Inflammatory macrophage (primary cell): ENCODE data around the gene ADGRA3.
A peak's percentile ranks its signal among the peaks of the same experiment; 100 is the strongest.
"Not testable (repeated sequence)": the region's sequence is repeated elsewhere in the genome, so short reads cannot be mapped to it uniquely, and the experiment has no call there.

ENCODE experiments used
- DNase-seq, 2 donors: peaks; one replicate each; pipeline ENCODE4 v3.0.0-alpha.2; 2020 to 2022

The ADGRA3 gene

DNA sequence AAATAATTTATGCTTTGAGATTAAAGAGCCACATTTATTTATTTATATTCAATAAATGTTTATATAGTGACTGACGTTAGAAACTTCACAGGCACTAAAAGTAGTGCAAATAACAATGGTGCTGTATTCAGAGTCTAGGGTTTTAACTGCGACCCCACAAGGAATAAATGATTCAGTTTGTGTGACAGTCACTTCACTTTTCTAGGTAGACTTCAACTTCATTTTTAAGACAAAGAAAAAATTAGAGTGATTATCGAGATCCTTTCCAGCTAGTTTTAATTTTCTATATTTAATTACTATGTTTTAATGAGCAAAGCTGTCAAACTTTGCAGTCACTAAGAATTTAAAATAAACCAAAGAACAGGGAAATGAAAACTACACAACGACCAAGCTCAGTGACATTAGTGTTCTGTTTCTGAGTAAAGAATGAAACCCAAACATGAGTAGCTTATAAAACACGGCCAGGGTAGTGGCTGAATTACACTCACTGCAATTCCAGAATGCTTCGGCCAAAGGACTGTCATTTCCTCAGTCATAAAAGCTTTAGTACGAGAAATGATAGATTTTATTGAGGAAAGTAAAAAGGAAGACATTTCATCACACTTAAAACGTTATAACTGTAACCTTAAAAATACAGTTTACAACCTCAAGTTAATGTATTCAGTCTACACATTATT, 38.6 kb downstream of the ADGRA3 start:
- DNase-seq: no peak

DNA sequence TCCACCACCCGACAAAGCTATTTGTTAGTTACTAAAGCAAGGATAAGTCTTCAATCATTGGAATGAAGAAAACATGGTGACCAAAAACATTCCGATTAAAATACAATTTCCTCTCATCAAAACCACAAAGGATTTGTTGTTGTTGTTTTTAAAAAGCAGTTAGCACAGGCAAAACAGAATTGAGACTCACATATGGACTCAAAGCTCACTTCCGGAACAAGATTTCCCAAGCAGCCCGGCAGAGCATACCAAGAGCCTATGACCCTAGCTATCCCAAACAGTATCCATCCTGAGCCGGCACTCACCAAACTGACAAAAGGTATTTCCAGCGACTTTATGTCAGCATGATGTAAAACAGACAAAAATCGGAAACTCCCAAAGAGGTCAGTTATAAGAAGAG, 39.9 kb downstream of the ADGRA3 start:
- DNase-seq: no peak

DNA sequence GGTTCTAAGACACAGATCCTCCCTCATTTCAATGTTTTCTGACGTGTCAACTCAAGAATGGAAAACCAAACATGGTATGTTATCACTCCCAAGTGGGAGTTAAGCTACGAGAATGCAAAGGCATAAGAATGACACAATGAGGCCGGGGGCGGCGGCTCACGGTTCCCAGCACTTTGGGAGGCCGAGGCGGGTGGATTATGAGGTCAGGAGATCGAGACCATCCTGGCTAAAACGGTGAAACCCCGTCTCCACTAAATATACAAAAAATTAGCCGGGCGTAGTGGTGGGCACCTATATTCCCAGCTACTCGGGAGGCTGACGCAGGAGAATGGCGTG, 40.6 kb downstream of the ADGRA3 start:
- not testable (repeated sequence) for DNase-seq

- DNase-seq: no peak
Observed at GRCh38 chr4:22474636-22475310, 41.1 kb downstream of the ADGRA3 start.

DNA sequence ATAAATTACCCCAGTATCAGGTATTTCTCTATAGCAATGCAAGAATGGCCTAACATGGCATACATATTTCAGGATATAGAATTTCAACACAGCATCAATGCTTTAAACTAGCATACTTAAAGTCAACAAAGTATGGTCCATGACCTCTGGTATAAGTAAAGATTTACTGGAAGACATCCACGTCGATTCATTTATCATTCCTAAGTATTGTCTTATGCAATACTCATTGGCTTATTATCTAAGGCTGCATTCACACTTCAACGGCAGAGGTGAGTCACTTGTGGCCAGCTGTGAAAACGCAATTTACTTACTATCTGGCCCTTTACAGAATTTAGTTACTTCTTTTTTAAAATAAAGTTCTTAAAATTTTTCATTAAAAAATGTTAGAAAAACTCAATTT, 42.6 kb downstream of the ADGRA3 start:
- DNase-seq: no peak

- DNase-seq: no peak
Observed at GRCh38 chr4:22471999-22472461, 43.8 kb downstream of the ADGRA3 start.

GRCh38 chr4:22471419-22471818, 44.4 kb downstream of the ADGRA3 start:
- DNase-seq: no peak

- no peak for DNase-seq
Observed at GRCh38 chr4:22466581-22466980, 49.3 kb downstream of the ADGRA3 start.

DNA sequence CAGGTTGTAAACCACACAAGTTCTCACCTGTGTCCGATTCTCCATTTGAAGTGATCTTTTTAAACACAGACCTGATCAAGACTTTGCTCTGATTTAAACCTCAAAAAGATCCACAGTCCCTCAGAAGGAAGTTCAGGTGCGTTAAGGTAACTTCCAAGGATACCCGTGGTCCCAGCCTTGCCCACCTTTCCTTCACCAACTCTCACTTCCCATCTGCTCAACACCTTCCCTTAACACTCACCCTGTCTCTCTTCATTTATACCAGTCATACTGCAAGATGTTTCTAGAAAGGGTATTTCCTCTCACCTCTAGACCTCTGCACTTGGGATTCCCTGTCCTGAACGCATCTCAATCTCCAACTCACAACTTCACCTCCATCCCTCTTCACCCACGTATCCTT, 49.9 kb downstream of the ADGRA3 start:
- DNase-seq: no peak

GRCh38 chr4:22465349-22465748, 50.5 kb downstream of the ADGRA3 start:
- DNase-seq: no peak

GRCh38 chr4:22463179-22463578, 52.7 kb downstream of the ADGRA3 start:
- DNase-seq: no peak

- no peak for DNase-seq
Observed at GRCh38 chr4:22462688-22463087, 53.2 kb downstream of the ADGRA3 start.

GRCh38 chr4:22460266-22460665, 55.6 kb downstream of the ADGRA3 start:
- DNase-seq: no peak

- no peak for DNase-seq
Observed at GRCh38 chr4:22458098-22458497, 57.8 kb downstream of the ADGRA3 start.

DNA sequence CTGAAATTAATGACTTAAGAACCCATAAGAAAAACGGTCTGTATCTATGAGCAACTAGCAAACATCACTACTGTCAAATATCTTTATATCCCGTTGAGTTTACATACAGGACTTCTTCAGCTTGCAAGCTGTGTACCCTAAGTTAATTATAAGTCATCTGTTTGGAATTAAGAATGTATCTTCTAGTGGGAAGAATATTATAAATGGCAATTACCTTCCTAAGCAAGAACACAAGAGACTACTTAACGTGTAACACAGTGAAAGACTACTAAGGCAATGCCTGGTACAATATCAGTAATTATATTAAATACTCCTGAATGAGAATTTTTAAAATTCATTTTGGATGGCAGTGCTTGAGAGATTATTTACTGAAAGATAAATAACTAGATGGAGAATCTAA, 58.5 kb downstream of the ADGRA3 start:
- DNase-seq: no peak

GRCh38 chr4:22456291-22456690, 59.6 kb downstream of the ADGRA3 start:
- no peak for DNase-seq

- DNase-seq: no peak
Observed at GRCh38 chr4:22454955-22455354, 60.9 kb downstream of the ADGRA3 start.

DNA sequence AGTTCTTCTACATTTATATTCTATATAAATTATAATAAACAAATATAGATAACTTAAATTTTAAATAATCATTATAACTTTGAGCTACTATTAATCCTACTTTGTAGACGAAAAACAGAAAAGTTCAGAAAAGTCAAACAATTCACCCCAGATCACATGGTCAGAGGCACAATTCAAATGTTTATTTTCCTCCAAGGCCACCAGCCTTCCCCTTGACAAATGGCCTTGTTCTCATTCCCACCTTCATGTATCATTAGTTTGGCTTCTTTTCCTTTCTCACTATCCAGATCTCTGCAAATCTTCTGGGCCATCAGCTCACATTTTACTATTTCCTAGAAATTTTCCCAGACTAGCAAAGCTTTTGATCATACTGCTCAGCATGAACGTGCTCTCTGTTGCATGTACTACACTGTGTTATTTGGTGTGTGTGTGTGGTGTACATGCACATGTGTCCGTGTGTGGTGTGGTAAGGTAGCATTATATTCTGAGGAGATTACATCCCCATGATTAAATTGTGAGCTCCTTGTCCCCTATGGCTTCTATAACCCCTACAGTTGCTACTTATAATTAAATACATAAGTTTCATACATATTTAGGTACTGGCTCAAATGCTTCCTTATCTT, 61.5 kb downstream of the ADGRA3 start:
- DNase-seq: no peak

DNA sequence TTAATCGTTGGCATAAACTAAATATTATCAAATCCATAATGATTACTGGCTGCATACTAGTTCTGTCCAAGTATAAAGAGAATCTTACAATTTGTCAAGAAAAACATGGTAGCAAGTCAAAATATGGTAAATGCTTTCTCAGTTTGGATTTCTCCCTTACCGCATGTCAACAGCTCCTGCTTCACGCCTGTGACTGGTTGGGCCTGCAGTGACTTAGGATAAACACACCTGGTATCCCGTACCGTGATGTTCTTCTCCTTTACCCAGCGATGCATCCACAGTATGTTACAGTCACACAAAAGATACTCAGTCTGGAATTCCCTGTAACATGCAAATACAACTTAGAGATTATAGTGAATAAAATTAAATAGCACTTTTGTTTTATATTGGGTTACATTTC, 71.1 kb downstream of the ADGRA3 start:
- DNase-seq: no peak

GRCh38 chr4:22442956-22443355, 72.9 kb downstream of the ADGRA3 start:
- DNase-seq: no peak

DNA sequence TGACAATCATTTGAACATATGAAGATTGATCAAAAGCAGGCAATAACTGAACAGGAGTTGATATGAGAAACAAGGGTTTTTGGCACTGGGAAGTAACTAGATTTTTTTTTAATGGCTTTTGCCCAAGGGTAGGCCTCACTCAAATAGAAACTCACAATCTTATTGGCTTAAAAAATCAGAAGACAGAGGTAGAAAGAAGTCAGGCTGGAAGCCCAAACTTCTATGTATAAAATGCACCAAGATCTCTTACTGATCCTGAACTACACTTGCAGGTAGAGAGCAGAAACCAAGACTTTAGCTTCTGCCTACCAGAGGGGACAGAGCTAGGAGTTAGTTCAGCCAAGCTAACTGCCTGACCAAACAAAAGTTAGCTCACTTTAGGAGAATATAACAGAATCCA, 74.9 kb downstream of the ADGRA3 start:
- DNase-seq: no peak

GRCh38 chr4:22439947-22440346, 75.9 kb downstream of the ADGRA3 start:
- DNase-seq: no peak

DNA sequence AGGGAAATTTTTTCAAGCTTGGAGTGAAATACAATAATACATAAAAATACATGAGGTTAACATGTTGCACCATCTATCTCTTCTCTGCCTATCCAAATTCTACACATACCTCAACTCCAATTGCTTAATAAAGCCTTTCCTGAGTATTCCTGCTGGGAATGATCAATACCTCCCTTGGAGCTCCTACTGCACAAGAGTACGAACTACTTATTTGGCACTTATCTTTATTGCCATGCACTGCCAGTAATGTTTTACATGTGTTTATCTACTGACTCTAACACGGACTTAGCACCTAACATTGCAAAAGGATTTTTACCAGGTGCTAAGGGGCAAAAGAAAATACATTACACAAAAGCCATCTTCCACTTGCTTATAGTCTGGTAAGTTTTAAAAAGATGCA, 80.2 kb downstream of the ADGRA3 start:
- DNase-seq: no peak

DNA sequence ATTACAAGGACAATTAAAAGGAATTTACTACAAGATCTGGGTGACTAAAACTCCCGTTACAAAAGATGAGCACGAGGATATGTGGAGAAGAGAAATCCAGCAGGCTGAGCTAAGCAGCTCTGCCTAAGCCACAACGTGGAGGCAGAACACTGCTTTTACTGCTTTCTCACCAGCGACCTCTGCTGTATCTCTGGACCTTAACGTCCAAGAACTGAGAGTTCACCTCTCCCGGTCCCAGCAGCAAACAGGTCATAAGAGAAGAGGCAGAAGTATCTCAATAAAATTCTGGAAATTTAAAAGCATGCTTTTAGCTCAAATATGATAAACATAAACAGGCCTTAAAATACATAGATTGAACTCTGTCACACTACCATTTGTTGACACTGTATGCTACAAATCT, 81.0 kb downstream of the ADGRA3 start:
- peak; percentile 7 to 31 for DNase-seq
